HG03575 (cell line): Measurements from ENCODE around the gene FOXK1.
"Not testable (repeated sequence)": the region's sequence is repeated elsewhere in the genome, so short reads cannot be mapped to it uniquely, and the experiment has no call there.

Source experiments
- ATAC-seq: cut with Tn5 transposase; IDR thresholded peaks from one replicate; pipeline ENCODE4 v1.9.1; 2021; ENCODE audit not compliant: unreplicated experiment, insufficient number of reproducible peaks, low FRiP score; ENCODE audit errors: extremely low read depth

The FOXK1 gene

DNA sequence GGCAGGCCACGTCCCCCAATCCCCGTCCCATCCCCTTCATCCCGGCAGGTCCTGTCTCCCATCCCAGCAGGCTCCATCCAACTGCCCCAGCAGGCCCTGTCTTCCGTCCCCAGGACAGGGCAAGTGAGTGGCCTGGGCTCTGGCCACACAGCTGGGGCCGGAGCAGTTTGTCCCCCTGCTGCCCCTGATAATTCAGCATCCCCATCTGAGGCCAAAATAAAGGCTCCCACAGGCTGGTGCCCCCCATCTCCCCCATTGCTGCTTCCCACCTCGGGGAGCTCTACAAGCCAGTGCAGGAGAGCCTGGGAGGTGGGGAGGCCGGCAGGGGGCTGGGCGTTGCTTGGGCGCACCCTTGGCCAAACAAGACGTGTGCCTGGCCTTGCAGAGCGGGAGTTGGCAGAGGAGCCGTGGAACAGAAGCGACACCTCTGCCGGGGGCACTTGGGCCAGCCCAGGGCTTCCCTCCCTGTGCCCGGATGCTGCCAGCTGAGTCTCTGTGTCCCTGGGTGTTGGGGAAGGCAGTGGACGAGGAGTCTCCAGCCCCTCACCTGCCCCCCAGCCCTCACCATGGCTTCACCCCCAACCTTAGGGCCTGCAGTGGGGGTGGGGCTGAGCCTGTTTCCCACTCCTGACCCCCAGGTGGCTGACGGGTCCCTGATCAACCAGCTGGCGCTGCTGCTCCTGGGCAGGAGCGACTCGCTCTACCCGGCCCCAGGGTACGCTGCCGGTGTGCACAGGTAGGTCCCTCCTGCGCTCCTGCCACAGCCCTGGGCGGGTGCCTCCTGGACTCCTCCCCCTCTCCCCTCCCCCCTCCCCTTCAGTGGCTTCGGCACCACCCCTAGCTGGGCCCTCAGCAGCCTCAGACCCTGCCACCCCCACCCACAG is 107.3 kb downstream of the FOXK1 start:
- ATAC-seq = no peak

GRCh38 chr7:4790078-4790465 is 108.0 kb downstream of the FOXK1 start:
- no peak for ATAC-seq

- no peak for ATAC-seq
Observed at GRCh38 chr7:4790516-4790991, 108.5 kb downstream of the FOXK1 start.

GRCh38 chr7:4791101-4791737 is 109.1 kb downstream of the FOXK1 start:
- ATAC-seq = no peak

DNA sequence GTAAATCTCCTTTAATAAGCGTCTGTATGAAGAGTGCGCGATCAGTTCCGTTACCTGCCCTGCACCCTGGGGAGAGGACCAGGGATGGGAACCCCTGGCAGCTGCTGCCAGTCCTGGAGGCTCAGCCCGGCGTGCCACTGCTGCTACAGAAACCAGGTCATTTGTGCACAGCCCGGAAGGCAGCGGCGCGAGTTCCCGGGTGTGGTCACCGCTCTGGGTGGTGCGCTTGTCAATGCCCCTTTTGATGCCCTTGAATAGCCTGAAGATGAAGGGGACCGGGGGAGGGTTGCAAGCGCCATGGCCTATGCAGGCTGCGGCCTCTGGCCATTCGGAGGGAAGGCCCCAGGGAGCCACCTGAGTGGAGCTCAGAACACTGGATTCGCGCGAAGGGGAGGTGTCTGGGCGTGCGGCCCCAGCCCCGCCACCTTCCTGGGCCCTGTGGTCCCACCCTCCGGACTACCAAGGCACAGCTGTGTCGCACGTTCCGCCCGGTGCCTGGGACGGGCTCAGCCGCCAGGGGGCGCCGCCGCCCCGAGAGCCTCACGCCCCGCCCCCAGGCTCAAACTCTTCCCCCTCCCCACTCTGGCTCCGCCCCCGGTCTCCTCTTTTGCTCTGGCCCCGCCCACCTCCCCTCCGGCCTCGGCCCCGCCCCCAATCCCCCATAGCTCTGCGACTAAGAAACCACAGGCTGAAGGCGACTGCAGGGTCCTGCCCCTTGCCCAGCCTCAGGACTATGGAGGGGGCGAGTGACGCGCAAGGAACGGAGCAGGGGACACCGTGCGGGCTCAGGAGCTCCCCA is 109.8 kb downstream of the FOXK1 start:
- ATAC-seq = no peak

GRCh38 chr7:4792537-4793126 is 110.5 kb downstream of the FOXK1 start:
- no peak for ATAC-seq

GRCh38 chr7:4793385-4793993 is 111.4 kb downstream of the FOXK1 start:
- not testable (repeated sequence) for ATAC-seq

GRCh38 chr7:4794171-4794570 is 112.1 kb downstream of the FOXK1 start:
- ATAC-seq = not testable (repeated sequence)

GRCh38 chr7:4794591-4795350 is 112.7 kb downstream of the FOXK1 start:
- no peak for ATAC-seq

- ATAC-seq = no peak
Observed at GRCh38 chr7:4796453-4796852, 114.4 kb downstream of the FOXK1 start.

- ATAC-seq = no peak
Observed at GRCh38 chr7:4797858-4798705, 116.0 kb downstream of the FOXK1 start.

DNA sequence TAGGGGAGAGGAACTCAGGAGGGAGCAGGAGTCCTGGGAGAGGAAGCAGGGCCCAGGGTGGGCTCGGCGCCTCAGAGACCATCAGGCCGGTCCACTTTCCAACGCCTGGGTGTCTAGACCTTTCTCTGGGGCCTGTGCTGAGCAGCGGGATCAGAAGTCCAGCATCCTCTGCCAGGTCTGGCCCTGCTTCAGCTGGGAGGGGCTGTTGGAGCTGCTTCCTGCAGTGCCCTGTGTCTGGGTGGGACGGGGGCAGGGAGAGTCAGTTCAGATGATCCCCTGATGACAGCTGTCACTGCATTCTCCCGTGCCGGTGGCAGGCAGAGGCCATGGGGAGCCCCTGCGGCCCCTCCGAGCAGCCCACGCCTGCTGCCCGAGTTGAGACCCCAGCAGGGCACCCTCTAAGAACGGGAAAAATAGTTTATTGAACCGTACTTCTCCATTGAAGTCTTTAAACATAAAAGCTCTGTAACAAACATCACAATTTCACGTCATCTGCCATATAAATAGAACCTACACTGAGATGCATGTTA is 116.7 kb downstream of the FOXK1 start:
- ATAC-seq = no peak

- ATAC-seq = no peak
Observed at GRCh38 chr7:4799508-4800268, 117.6 kb downstream of the FOXK1 start.

DNA sequence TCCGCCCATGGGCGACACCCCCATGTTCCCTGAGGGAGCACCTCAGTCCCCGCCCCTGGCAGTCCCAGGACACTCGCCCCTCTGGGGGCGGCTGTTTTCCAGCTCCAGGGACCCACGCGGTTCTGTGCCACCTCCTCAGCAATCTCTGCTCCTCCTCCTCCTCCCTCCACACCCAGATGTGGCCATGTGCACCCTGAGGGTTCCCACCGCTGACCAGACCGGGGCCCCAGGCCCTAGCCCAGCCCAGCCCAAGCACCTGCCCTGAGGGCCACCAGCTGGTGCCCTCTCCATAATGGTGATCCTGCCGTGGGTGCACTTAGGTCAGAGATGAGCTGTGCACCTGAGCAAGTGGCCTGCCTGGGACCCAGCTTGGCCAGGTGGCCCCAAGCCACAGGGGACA is 118.4 kb downstream of the FOXK1 start:
- ATAC-seq = no peak

DNA sequence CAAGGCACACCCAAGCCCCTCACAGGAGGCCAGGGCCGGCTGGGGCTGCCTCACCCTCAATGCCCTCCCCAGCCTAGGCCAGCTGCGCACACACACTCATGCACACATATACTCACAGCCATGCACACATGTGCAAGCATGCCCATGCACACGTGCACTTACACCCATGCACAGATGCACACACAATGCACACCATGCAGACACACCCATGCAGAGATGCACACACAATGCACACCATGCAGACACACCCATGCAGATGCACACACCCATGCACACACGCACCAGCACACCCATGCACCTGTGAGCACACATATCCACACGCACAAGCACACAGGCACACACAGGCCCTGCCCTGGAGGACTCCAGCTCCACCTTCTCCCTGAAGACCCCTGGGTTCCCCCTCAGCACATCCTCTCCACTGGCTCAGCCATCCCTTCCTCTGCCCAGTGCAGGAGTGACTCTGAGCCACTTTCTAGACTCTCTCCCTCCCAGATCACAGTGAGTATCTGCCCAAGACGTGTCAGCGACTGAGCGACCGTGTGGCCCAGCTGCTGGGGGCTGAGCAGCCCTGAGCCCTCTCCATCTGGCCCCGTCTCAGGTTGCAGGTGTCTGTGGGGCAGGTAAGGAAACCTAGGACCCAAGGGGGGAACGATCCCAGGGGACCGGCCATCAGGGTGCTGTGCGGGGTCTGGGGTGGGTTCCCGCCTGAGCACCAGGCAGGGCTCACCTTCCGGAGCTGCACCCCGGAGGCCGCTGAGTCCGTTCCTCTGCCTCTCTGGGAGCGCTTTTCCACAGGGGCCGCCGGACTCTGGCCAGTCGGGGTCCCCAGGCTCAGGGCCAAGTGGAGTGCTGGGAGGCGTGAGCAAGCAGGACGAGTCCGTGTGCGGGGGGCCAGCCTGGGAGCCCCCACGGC is 119.1 kb downstream of the FOXK1 start:
- ATAC-seq = no peak
